Mesendoderm (in vitro differentiated cells): ENCODE results near the gene STEAP2.

Source experiments
- DNase-seq: peaks from one replicate; pipeline ENCODE4 v3.0.0; 2013
- H2AK5ac ChIP-seq: 2 replicates; pipeline ENCODE4 v1.6.1; 2013; ENCODE audit warnings: low read length, inconsistent platforms
- H2BK120ac ChIP-seq: 2 replicates; pipeline ENCODE4 v1.6.1; 2013; ENCODE audit warnings: low read depth, mild to moderate bottlenecking, low read length, moderate library complexity, mixed read lengths
- H2BK15ac ChIP-seq: replicated peaks from 2 replicates; pipeline ENCODE4 v1.6.1; 2013; ENCODE audit warnings: low read depth, mild to moderate bottlenecking, moderate library complexity
- H2BK5ac ChIP-seq: 2 replicates; pipeline ENCODE4 v1.6.1; 2013; ENCODE audit warnings: low read length, inconsistent platforms
- H3K18ac ChIP-seq: 2 replicates; pipeline ENCODE4 v1.6.1; 2013; ENCODE audit warnings: mild to moderate bottlenecking, low read length, mixed read lengths
- H3K23ac ChIP-seq: one replicate; pipeline ENCODE4 v1.6.1; 2013; ENCODE audit warnings: low read length
- H3K27ac ChIP-seq: 2 replicates; pipeline ENCODE4 v1.5.1; 2013; ENCODE audit warnings: low read depth, mild to moderate bottlenecking, inconsistent platforms, low read length, moderate library complexity
- H3K27me3 ChIP-seq: 2 replicates; pipeline ENCODE4 v1.6.1; 2013; ENCODE audit warnings: low read length, control low read depth, mild to moderate bottlenecking, inconsistent platforms; ENCODE audit not compliant: insufficient read depth, poor library complexity
- H3K36me3 ChIP-seq: 2 replicates; pipeline ENCODE4 v1.6.1; 2013; ENCODE audit warnings: low read length, inconsistent platforms; ENCODE audit not compliant: control insufficient read depth, insufficient read depth
- H3K4ac ChIP-seq: one replicate; pipeline ENCODE4 v1.6.1; 2013; ENCODE audit warnings: low read depth, mild to moderate bottlenecking, low read length, moderate library complexity
- H3K4me1 ChIP-seq: 2 replicates; pipeline ENCODE4 v1.6.1; 2013; ENCODE audit warnings: low read depth, low read length, inconsistent platforms; ENCODE audit not compliant: control insufficient read depth
- H3K4me2 ChIP-seq: 2 replicates; pipeline ENCODE4 v1.6.1; 2013; ENCODE audit warnings: low read length
- H3K4me3 ChIP-seq: 2 replicates; pipeline ENCODE4 v1.5.1; 2013; ENCODE audit warnings: mild to moderate bottlenecking, low read length
- H3K56ac ChIP-seq: one replicate; pipeline ENCODE4 v1.6.1; 2013; ENCODE audit warnings: low read length
- H3K79me1 ChIP-seq: 2 replicates; pipeline ENCODE4 v1.6.1; 2013; ENCODE audit warnings: low read length, inconsistent platforms
- H3K79me2 ChIP-seq: 2 replicates; pipeline ENCODE4 v1.6.1; 2013; ENCODE audit warnings: mild to moderate bottlenecking, low read length; ENCODE audit not compliant: control insufficient read depth, insufficient read depth
- H3K9ac ChIP-seq: 2 replicates; pipeline ENCODE4 v1.6.1; 2013; ENCODE audit warnings: low read length, inconsistent platforms
- H4K5ac ChIP-seq: one replicate; pipeline ENCODE4 v1.6.1; 2013; ENCODE audit warnings: low read length
- H4K8ac ChIP-seq: one replicate; pipeline ENCODE4 v1.6.1; 2013; ENCODE audit warnings: low read depth, mild to moderate bottlenecking, control low read depth, low read length, moderate library complexity
- WGBS: extraction: QIAGEN DNeasy Blood & Tissue Kit; methylation state at CpG from one replicate; pipeline ENCODE4 v1.1.7; 2013; ENCODE audit warnings: low lambda C conversion rate, missing lambda C conversion rate; ENCODE audit not compliant: insufficient coverage; ENCODE audit errors: extremely low coverage; 5-methylcytosine and 5-hydroxymethylcytosine counted together

STEAP2 gene

GRCh38 chr7:90224195-90224594 is 12.7 kb downstream of the STEAP2 start:
- H3K4ac ChIP-seq: no peak overlapping the region
- H4K5ac ChIP-seq: no peak overlapping the region
- no peak overlapping the region for H3K18ac ChIP-seq
- H3K4me1 ChIP-seq: no peaks in the 10 kb centered on the region
- H3K36me3 ChIP-seq: no peaks in the 10 kb centered on the region
- H3K56ac ChIP-seq: peak overlapping the region; percentile 10
- H3K4me3 ChIP-seq: no peak overlapping the region
- no peak overlapping the region for H2AK5ac ChIP-seq
- H3K27ac ChIP-seq: no peak overlapping the region
- H3K23ac ChIP-seq: no peak overlapping the region
- WGBS: no CpG with 5 or more reads among the region's 3 CpGs
- no peak overlapping the region for H2BK120ac ChIP-seq
- no peak overlapping the region for H3K9ac ChIP-seq
- no peak overlapping the region for H2BK15ac ChIP-seq
- H4K8ac ChIP-seq: no peak overlapping the region
- no peaks in the 10 kb centered on the region for H3K27me3 ChIP-seq
- H3K79me1 ChIP-seq: peaks cover 5% of the 10 kb centered on the region
- no peak overlapping the region for H2BK5ac ChIP-seq
- H3K4me2 ChIP-seq: no peak overlapping the region
- H3K79me2 ChIP-seq: peaks cover 4% of the 10 kb centered on the region
- peak; percentile 85 for DNase-seq

GRCh38 chr7:90225181-90225580 is 13.6 kb downstream of the STEAP2 start:
- Histone ChIP-seq H3K4ac (no peak overlapping the region), H3K56ac (no peak overlapping the region), H3K9ac (no peak overlapping the region), H3K4me1 (no peaks in the 10 kb centered on the region), H3K79me2 (no peaks in the 10 kb centered on the region), H2BK120ac (no peak overlapping the region), H3K23ac (no peak overlapping the region), H3K27ac (no peak overlapping the region), H3K79me1 (no peaks in the 10 kb centered on the region), H2BK15ac (no peak overlapping the region), H3K4me3 (no peak overlapping the region), H2BK5ac (no peak overlapping the region), H3K4me2 (no peak overlapping the region), H4K5ac (no peak overlapping the region), H2AK5ac (no peak overlapping the region), H3K27me3 (no peaks in the 10 kb centered on the region), H4K8ac (no peak overlapping the region), H3K18ac (no peak overlapping the region), H3K36me3 (no peaks in the 10 kb centered on the region)
- no peak for DNase-seq
- WGBS: no CpG with 5 or more reads among the region's 3 CpGs

DNA sequence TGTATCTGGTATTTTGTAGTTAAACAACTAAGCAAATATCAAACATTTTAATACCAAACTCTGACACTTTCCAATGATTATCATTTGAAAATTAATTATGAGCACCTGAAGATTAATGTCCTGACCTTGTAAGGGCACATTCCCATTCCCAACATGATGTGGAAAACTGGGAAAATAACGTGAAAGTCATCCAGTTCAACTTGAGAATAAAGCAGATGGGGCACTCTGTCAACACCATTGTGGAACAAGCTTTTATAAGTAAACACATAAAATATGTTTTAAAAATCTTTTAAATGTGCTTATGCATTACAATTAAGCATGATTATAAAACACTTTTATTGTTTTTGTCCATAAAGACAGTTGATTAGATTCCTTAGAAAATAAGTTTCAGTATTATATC is 14.1 kb downstream of the STEAP2 start:
- H4K8ac ChIP-seq: no peak overlapping the region
- no peaks in the 10 kb centered on the region for H3K79me1 ChIP-seq
- no peak overlapping the region for H3K56ac ChIP-seq
- H3K9ac ChIP-seq: no peak overlapping the region
- no peak overlapping the region for H3K23ac ChIP-seq
- H3K27me3 ChIP-seq: no peaks in the 10 kb centered on the region
- no peak overlapping the region for H2BK120ac ChIP-seq
- no peaks in the 10 kb centered on the region for H3K4me1 ChIP-seq
- WGBS: no CpG with 5 or more reads among the region's 1 CpG
- no peak overlapping the region for H2BK15ac ChIP-seq
- no peak overlapping the region for H3K4me2 ChIP-seq
- H2AK5ac ChIP-seq: no peak overlapping the region
- DNase-seq: no peak
- no peak overlapping the region for H3K27ac ChIP-seq
- no peak overlapping the region for H4K5ac ChIP-seq
- H3K4me3 ChIP-seq: no peak overlapping the region
- H3K18ac ChIP-seq: no peak overlapping the region
- no peaks in the 10 kb centered on the region for H3K79me2 ChIP-seq
- no peak overlapping the region for H2BK5ac ChIP-seq
- no peak overlapping the region for H3K4ac ChIP-seq
- no peaks in the 10 kb centered on the region for H3K36me3 ChIP-seq

- Histone ChIP-seq H3K23ac (no peak overlapping the region), H2BK15ac (no peak overlapping the region), H3K4me1 (no peaks in the 10 kb centered on the region), H3K27me3 (no peaks in the 10 kb centered on the region), H4K5ac (no peak overlapping the region), H3K79me1 (no peaks in the 10 kb centered on the region), H2AK5ac (no peak overlapping the region), H3K36me3 (no peaks in the 10 kb centered on the region), H3K4me2 (no peak overlapping the region), H2BK5ac (no peak overlapping the region), H3K27ac (no peak overlapping the region), H3K4me3 (no peak overlapping the region), H2BK120ac (no peak overlapping the region), H4K8ac (no peak overlapping the region), H3K4ac (no peak overlapping the region), H3K9ac (no peak overlapping the region), H3K18ac (no peak overlapping the region), H3K56ac (no peak overlapping the region), H3K79me2 (no peaks in the 10 kb centered on the region)
- no CpG with 5 or more reads among the region's 5 CpGs for WGBS
- no peak for DNase-seq
These were observed 15.7 kb downstream of the STEAP2 start for GRCh38 chr7:90227259-90227658.

DNA sequence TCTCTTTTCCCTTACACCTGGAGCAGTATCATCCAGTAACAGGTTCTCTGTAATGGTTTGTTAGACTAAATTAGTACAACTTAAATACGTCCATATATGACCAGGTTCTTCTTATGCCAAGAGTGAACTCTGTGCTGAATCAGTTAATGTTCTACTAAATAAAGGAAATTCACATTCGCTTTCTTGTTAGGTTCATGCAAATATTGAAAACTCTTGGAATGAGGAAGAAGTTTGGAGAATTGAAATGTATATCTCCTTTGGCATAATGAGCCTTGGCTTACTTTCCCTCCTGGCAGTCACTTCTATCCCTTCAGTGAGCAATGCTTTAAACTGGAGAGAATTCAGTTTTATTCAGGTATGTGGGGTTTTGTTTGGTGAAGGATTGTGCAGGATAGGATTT is 18.1 kb downstream of the STEAP2 start:
- H2BK15ac ChIP-seq: no peak overlapping the region
- H3K56ac ChIP-seq: no peak overlapping the region
- H3K79me2 ChIP-seq: no peaks in the 10 kb centered on the region
- H3K36me3 ChIP-seq: no peaks in the 10 kb centered on the region
- H3K27ac ChIP-seq: no peak overlapping the region
- H3K4me1 ChIP-seq: no peaks in the 10 kb centered on the region
- no peak overlapping the region for H3K4me3 ChIP-seq
- no peak overlapping the region for H4K8ac ChIP-seq
- no peak overlapping the region for H3K9ac ChIP-seq
- H2BK5ac ChIP-seq: no peak overlapping the region
- no CpG with 5 or more reads among the region's 2 CpGs for WGBS
- no peak for DNase-seq
- no peak overlapping the region for H2AK5ac ChIP-seq
- H2BK120ac ChIP-seq: no peak overlapping the region
- no peaks in the 10 kb centered on the region for H3K79me1 ChIP-seq
- H3K23ac ChIP-seq: no peak overlapping the region
- no peak overlapping the region for H3K18ac ChIP-seq
- H4K5ac ChIP-seq: no peak overlapping the region
- H3K4ac ChIP-seq: no peak overlapping the region
- no peaks in the 10 kb centered on the region for H3K27me3 ChIP-seq
- H3K4me2 ChIP-seq: no peak overlapping the region

DNA sequence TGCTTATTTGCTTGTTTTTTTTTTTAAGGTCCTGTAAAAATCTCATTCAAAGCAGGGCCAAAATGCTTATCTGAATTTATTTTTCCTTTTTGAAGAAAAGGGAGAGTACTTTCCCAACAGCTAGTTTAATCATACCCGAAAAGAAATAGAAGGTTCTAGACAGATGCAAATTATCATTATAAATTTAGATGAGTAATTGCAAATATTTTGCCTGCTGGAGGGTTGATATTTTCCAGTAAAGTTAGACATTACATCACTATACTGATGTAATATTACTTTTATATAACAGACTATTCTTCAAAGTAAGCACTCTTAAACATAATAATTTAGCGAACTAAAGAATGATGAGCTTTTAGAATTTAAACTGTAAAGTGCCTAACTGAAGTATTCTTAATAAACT is 19.3 kb downstream of the STEAP2 start:
- no CpG with 5 or more reads among the region's 2 CpGs for WGBS
- no peaks in the 10 kb centered on the region for H3K79me2 ChIP-seq

More for the DNA sequence above, 19.3 kb downstream of the STEAP2 start:
- no peak overlapping the region for H3K23ac ChIP-seq
- no peak overlapping the region for H2AK5ac ChIP-seq
- H2BK120ac ChIP-seq: no peak overlapping the region
- no peak for DNase-seq
- no peaks in the 10 kb centered on the region for H3K36me3 ChIP-seq
- H2BK5ac ChIP-seq: no peak overlapping the region
- no peak overlapping the region for H3K4ac ChIP-seq
- no peak overlapping the region for H3K9ac ChIP-seq
- no peaks in the 10 kb centered on the region for H3K4me1 ChIP-seq
- no peak overlapping the region for H3K56ac ChIP-seq
- no peak overlapping the region for H3K27ac ChIP-seq
- no peak overlapping the region for H2BK15ac ChIP-seq
- H3K27me3 ChIP-seq: no peaks in the 10 kb centered on the region
- no peak overlapping the region for H3K18ac ChIP-seq
- no peak overlapping the region for H3K4me3 ChIP-seq
- no peak overlapping the region for H4K5ac ChIP-seq
- no peak overlapping the region for H4K8ac ChIP-seq
- no peak overlapping the region for H3K4me2 ChIP-seq
- H3K79me1 ChIP-seq: no peaks in the 10 kb centered on the region
